ENCODE data around the gene CBFA2T2.

Gene CBFA2T2

DNA sequence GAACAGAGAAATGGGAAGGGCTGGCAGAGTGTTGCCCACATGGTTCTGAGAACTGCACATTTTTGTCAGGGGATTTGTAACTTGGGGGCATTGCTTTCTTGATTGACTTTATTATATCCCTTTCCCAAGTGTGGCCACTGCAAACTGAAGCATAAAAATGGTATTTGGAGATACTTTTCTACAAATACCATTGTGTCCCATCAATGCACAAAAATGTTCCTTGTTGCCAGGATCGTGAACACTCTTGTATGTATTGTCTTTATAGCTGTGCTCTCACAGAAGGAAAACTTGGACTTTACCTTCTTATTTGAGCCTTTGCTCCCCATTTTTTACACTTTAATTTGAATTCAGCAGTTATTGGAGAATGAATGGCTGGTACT lies 115.1 kb downstream of the CBFA2T2 start:
- no peak overlapping the region for H3K4me3 ChIP-seq (ENCODE audit: control insufficient read depth, low read depth, low read length)
- no peak for DNase-seq (ENCODE audit: low read depth)
- TF ChIP-seq, protein P1, sequence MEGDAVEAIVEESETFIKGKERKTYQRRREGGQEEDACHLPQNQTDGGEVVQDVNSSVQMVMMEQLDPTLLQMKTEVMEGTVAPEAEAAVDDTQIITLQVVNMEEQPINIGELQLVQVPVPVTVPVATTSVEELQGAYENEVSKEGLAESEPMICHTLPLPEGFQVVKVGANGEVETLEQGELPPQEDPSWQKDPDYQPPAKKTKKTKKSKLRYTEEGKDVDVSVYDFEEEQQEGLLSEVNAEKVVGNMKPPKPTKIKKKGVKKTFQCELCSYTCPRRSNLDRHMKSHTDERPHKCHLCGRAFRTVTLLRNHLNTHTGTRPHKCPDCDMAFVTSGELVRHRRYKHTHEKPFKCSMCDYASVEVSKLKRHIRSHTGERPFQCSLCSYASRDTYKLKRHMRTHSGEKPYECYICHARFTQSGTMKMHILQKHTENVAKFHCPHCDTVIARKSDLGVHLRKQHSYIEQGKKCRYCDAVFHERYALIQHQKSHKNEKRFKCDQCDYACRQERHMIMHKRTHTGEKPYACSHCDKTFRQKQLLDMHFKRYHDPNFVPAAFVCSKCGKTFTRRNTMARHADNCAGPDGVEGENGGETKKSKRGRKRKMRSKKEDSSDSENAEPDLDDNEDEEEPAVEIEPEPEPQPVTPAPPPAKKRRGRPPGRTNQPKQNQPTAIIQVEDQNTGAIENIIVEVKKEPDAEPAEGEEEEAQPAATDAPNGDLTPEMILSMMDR (IDR thresholded peaks at IDR 0.05; ENCODE audit: control insufficient read depth, insufficient read depth, low read depth, low read length, missing control alignments), result no peak

DNA sequence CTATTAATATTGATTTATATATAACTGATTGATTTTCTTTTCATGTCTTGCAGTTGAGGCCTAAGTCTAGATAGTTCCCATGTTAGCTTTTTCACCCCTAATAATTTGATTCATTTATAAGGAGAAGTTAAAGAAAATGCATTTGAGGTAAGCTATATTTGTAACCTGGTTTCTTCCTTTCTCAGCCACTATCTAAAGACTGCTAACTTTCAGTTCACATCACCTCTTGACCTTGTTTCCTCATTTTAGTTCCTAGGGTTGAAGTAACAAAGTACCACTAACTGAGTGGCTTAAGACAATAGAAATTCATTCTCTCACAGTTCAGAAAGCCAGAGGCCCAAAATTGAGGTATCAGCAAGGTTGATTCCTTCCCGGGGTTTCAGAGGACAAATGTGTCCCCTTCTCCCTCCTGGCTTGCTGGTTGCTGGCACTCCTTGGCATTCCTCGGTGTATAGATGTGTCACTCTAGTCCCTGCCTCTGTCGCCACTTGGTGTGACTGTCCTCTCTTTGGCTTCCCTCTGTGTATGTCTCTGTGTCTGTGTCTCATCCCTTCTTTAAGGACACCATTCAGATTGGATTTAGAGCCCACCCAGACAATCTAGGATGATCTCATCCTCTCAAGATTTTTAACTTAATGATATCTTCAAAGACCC lies 116.3 kb downstream of the CBFA2T2 start:
- TF ChIP-seq, protein P1 (IDR thresholded peaks at IDR 0.05; ENCODE audit: control insufficient read depth, insufficient read depth, low read depth, low read length, missing control alignments), result no peak
- H3K4me3 ChIP-seq (ENCODE audit: control insufficient read depth, low read depth, low read length), result no peak overlapping the region
- no peak for DNase-seq (ENCODE audit: low read depth)

DNA sequence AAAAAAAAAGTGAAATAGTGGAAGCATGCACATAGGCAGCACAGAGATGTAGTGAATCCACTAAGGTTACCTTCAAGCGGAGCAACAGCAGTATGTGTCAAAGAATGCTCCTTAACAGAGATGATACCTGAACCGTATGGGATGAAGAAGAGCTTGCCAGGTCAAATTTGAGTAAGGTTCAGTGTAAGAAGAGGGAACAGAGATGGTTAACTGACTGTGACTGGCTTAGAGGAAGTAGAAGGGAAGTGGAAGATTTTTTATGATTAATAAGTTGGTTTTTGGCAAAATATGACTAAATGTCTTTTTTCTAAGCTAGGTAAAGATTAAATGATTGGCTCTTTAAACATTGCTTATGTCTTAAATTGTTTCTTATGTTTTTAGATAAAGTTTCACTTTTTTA lies 119.6 kb downstream of the CBFA2T2 start:
- no peak for DNase-seq (ENCODE audit: low read depth)
- TF ChIP-seq, protein P1 (IDR thresholded peaks at IDR 0.05; ENCODE audit: control insufficient read depth, insufficient read depth, low read depth, low read length, missing control alignments), result no peak
- H3K4me3 ChIP-seq (ENCODE audit: control insufficient read depth, low read depth, low read length), result no peak overlapping the region

DNA sequence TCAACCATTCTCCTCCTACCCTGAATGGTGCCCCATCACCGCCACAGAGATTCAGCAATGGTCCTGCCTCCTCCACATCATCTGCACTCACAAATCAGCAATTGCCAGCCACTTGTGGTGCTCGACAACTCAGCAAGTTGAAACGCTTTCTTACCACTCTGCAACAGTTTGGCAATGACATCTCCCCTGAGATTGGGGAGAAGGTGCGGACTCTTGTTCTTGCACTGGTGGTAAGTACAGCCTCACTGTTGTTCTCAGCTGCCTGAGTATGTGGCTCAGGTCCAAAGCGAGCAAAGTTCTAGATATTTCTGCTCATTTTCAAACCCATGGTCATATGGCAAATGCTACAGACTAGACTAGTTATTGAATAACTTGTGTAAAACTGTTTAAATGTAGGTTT lies 121.2 kb downstream of the CBFA2T2 start:
- no peak for DNase-seq (ENCODE audit: low read depth)
- TF ChIP-seq, protein P1 (IDR thresholded peaks at IDR 0.05; ENCODE audit: control insufficient read depth, insufficient read depth, low read depth, low read length, missing control alignments), result no peak
- no peak overlapping the region for H3K4me3 ChIP-seq (ENCODE audit: control insufficient read depth, low read depth, low read length)

DNA sequence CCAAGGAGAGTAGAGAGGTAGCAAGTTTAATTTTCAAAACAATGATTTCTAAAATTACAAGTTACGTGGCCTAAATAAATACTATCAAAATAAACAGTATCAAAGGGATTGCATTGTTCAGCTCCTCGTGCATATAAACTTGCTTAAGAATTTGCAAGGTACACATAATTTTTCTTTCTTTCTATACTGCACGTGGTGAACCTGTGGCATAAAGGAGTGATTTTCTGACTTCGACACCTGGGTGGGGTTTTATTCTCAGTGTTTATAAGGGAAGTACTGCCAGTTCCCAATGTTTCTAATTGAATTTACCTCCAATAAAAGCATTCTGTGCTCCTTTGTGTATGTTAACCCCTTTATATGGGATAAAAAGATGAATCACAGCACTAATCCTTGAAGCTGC lies 122.1 kb downstream of the CBFA2T2 start:
- H3K4me3 ChIP-seq (ENCODE audit: control insufficient read depth, low read depth, low read length), result no peak overlapping the region
- TF ChIP-seq, protein P1 (IDR thresholded peaks at IDR 0.05; ENCODE audit: control insufficient read depth, insufficient read depth, low read depth, low read length, missing control alignments), result no peak
- no peak for DNase-seq (ENCODE audit: low read depth)

DNA sequence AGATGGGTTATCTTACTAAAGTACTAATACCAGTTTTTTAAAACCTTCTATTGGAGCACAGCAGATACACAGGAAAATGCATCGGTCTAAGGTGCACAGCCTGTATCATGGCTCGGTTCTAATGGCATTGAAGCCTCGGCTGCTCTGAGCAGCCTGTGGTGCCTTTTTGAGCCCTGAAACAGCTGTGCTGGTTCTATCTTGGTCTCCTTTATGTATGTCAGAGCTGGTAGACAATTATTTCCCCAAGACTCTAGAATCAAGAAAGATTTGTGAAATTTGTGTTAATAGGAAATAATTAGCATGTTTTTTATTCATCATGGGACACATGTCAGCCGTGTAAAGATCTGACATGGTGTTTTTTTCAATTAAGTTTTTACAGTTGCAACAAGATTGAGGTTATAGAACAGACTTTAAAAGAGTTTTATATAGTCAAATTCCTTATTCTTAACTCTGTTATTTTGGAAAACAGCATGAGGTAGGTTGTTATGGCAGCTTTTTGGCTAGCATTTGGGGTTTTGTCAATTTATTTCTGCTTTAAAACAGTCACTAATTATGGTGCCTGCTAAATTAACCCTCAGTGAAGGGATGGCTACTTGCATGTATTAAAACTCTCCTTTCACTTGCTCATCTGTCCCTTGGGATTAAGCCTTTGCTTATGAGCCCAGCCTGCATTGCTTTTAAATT lies 132.0 kb downstream of the CBFA2T2 start:
- TF ChIP-seq, protein P1 (IDR thresholded peaks at IDR 0.05; ENCODE audit: control insufficient read depth, insufficient read depth, low read depth, low read length, missing control alignments), result no peak
- no peak for DNase-seq (ENCODE audit: low read depth)
- H3K4me3 ChIP-seq (ENCODE audit: control insufficient read depth, low read depth, low read length), result no peak overlapping the region
